Endodermal cell (in vitro differentiated cells): ENCODE results near the gene SINHCAF. TPM values are rescaled to one million over a fixed set of nuclear protein-coding genes. Genes with fewer than 3 reads are reported as not detected.

Experiments
- DNase-seq: peaks from one replicate; pipeline ENCODE4 v3.0.0-alpha.2; 2017
- H3K27ac ChIP-seq: 2 replicates; pipeline ENCODE4 v1.5.1; 2013; ENCODE audit warnings: mild to moderate bottlenecking, low read depth, low read length, moderate library complexity
- H3K27me3 ChIP-seq: 2 replicates; pipeline ENCODE4 v1.6.1; 2013; ENCODE audit warnings: mild to moderate bottlenecking, low read length, moderate library complexity; ENCODE audit not compliant: insufficient read depth, control insufficient read depth, poor library complexity, severe bottlenecking
- H3K36me3 ChIP-seq: 2 replicates; pipeline ENCODE4 v1.7.0; 2013; ENCODE audit warnings: mild to moderate bottlenecking, low read length, moderate library complexity; ENCODE audit not compliant: control insufficient read depth, insufficient read depth
- H3K4me1 ChIP-seq: one replicate; pipeline ENCODE4 v1.7.0; 2013; ENCODE audit warnings: low read length; ENCODE audit not compliant: control insufficient read depth, insufficient read depth
- H3K4me3 ChIP-seq: 2 replicates; pipeline ENCODE4 v1.5.1; 2013; ENCODE audit warnings: mild to moderate bottlenecking, low read length, moderate library complexity
- H3K9ac ChIP-seq: 2 replicates; pipeline ENCODE4 v1.6.1; 2013; ENCODE audit warnings: mild to moderate bottlenecking, low read length, moderate library complexity; ENCODE audit not compliant: poor library complexity, severe bottlenecking; ENCODE audit errors: extremely low read depth
- H3K9me3 ChIP-seq: 2 replicates; pipeline ENCODE4 v1.6.1; 2013; ENCODE audit warnings: mild to moderate bottlenecking, low read length, moderate library complexity; ENCODE audit not compliant: control insufficient read depth
- H3K27ac Mint-ChIP-seq: 2 replicates; pipeline ENCODE4 v1.8.0; 2020; ENCODE audit warnings: mixed read lengths
- H3K27me3 Mint-ChIP-seq: 2 replicates; pipeline ENCODE4 v1.8.0; 2021; ENCODE audit warnings: mild to moderate bottlenecking, mixed read lengths; ENCODE audit not compliant: insufficient read depth
- H3K36me3 Mint-ChIP-seq: 2 replicates; pipeline ENCODE4 v1.8.0; 2020; ENCODE audit warnings: low read depth, mixed read lengths
- H3K4me1 Mint-ChIP-seq: 2 replicates; pipeline ENCODE4 v1.8.0; 2020; ENCODE audit warnings: mixed read lengths
- H3K4me3 Mint-ChIP-seq: 2 replicates; pipeline ENCODE4 v1.8.0; 2020; ENCODE audit warnings: mild to moderate bottlenecking, moderate library complexity, mixed read lengths
- H3K9me3 Mint-ChIP-seq: 2 replicates; pipeline ENCODE4 v1.8.0; 2020; ENCODE audit warnings: mild to moderate bottlenecking, mixed read lengths
- WGBS, 2 experiments: methylation state at CpG; one replicate each; pipeline versions ENCODE4 v1.1.5 to v1.1.7; 2013; ENCODE audit warnings: missing lambda C conversion rate in 2 of 2, mixed read lengths in 1 of 2; ENCODE audit not compliant: insufficient coverage in 1 of 2, insufficient read length in 1 of 2; 5-methylcytosine and 5-hydroxymethylcytosine counted together
- total RNA-seq, 2 donors: library from RNA; stranded (reverse); fragmentation: NEBNext Ultra II Directional in 1 of 2; extraction: Animal tissue kit (Norgen Biotek cat#: 25700) in 1 of 2; gene quantifications; 2 replicates in 1 of 2; 3 replicates in 1 of 2; pipeline ENCODE4 v1.2.1, GENCODE V29; 2021
- TF ChIP-seq, protein P1 (sequence below): fragments of 200-600 bp; sonication (generic); conservative IDR thresholded peaks from 2 replicates; pipeline ENCODE4 v1.5.0; 2021; ENCODE audit warnings: antibody characterized with exemption, mild to moderate bottlenecking

Gene SINHCAF
- total RNA-seq, 2 donors from 2014 or later: 323 to 779 TPM

DNA sequence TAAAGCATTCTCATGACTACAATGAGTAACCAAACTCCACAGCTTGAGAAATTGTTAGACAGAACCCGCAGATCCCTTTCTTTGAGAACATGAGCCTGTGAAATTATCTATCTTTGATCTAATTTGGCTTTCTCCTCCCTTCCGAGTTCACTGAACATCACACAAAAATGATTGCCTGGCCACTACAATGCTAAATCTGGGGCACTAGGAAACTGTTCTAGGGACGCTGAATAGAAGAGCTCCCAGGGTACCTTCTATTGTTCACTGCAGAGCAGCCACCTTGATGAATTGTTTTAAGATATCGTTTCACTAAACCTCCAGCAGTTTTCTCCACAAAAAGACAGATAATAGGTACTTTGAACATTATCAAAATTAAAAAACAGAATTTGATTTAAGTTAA lies 47.5 kb downstream of the SINHCAF start:
- 81 to 100% methylated on average over 2 to 4 of the region's 4 CpGs for WGBS, 2 experiments
- Mint-ChIP-seq H3K4me3 (no peak overlapping the region), H3K36me3 (peaks cover 74% of the 10 kb centered on the region), H3K4me1 (peaks cover 31% of the 10 kb centered on the region), H3K27ac (peak overlapping the region; percentile 22), H3K27me3 (no peaks in the 10 kb centered on the region), H3K9me3 (no peaks in the 10 kb centered on the region)
- no peak for DNase-seq
- Histone ChIP-seq H3K9me3 (no peaks in the 10 kb centered on the region), H3K36me3 (peaks cover 64% of the 10 kb centered on the region), H3K4me1 (peaks cover 11% of the 10 kb centered on the region), H3K27me3 (no peaks in the 10 kb centered on the region), H3K27ac (peak overlapping the region; percentile 72), H3K9ac (no peak overlapping the region), H3K4me3 (no peak overlapping the region)
- TF ChIP-seq, protein P1, sequence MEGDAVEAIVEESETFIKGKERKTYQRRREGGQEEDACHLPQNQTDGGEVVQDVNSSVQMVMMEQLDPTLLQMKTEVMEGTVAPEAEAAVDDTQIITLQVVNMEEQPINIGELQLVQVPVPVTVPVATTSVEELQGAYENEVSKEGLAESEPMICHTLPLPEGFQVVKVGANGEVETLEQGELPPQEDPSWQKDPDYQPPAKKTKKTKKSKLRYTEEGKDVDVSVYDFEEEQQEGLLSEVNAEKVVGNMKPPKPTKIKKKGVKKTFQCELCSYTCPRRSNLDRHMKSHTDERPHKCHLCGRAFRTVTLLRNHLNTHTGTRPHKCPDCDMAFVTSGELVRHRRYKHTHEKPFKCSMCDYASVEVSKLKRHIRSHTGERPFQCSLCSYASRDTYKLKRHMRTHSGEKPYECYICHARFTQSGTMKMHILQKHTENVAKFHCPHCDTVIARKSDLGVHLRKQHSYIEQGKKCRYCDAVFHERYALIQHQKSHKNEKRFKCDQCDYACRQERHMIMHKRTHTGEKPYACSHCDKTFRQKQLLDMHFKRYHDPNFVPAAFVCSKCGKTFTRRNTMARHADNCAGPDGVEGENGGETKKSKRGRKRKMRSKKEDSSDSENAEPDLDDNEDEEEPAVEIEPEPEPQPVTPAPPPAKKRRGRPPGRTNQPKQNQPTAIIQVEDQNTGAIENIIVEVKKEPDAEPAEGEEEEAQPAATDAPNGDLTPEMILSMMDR: no peak

DNA sequence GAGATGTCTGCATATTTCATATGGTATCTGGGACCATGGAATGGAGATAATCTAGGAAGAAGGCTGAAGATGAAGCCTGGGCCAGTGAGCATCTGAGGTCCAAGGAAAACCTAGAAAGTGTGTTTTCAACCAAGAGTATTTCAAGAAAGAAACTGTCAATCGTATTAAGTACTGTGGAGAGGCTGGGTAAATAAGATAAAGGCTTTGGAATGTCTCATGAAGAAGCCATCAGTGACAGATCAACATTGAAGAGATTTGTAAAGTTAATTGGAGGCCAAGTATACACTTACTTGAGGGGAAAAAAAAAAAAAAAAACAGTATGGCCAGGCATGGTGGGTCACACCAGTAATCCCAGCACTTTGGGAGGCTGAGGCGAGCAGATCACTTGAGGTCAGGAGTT lies 48.9 kb downstream of the SINHCAF start:
- H3K4me3 Mint-ChIP-seq: no peak overlapping the region
- H3K27me3 Mint-ChIP-seq: no peaks in the 10 kb centered on the region
- Histone ChIP-seq H3K36me3 (peaks cover 52% of the 10 kb centered on the region), H3K9ac (no peak overlapping the region), H3K4me3 (no peak overlapping the region), H3K4me1 (peaks cover 11% of the 10 kb centered on the region), H3K27me3 (no peaks in the 10 kb centered on the region), H3K27ac (no peak overlapping the region), H3K9me3 (no peaks in the 10 kb centered on the region)
- H3K36me3 Mint-ChIP-seq: peaks cover 64% of the 10 kb centered on the region
- peaks cover 31% of the 10 kb centered on the region for H3K4me1 Mint-ChIP-seq
- peak overlapping the region; percentile 6 for H3K27ac Mint-ChIP-seq
- whole genome bisulfite sequencing, 2 experiments: 90 to 100% methylated on average over 1 to 2 of the region's 2 CpGs
- TF ChIP-seq, protein P1: no peak
- no peaks in the 10 kb centered on the region for H3K9me3 Mint-ChIP-seq
- no peak for DNase-seq

DNA sequence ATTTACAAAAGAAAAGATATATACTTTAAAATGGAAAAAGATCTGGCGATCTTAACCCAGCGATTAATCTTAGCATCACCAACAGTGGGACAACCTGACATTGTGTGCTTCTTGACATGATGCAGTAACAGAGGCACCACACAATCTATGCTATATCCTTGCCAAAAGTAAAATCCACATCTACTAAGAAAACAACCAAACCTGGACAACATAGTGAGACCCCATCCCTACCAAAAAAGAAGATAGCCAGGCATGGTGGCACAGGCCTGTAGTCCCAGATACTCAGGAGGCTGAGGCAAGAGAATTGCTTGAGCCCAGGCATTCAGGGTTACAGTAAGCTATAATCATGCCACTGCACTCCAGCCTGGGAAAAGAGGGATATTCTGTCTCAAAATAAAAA lies 50.5 kb downstream of the SINHCAF start:
- WGBS, 2 experiments: 93% methylated on average over 2 of the region's 2 CpGs; no CpG with 5 or more reads in 1 of the 2 experiments
- Histone ChIP-seq H3K9me3 (no peaks in the 10 kb centered on the region), H3K27me3 (no peaks in the 10 kb centered on the region), H3K4me1 (peaks cover 11% of the 10 kb centered on the region), H3K36me3 (peaks cover 49% of the 10 kb centered on the region), H3K27ac (no peak overlapping the region), H3K4me3 (no peak overlapping the region), H3K9ac (no peak overlapping the region)
- Mint-ChIP-seq H3K36me3 (peaks cover 59% of the 10 kb centered on the region), H3K4me3 (no peak overlapping the region), H3K9me3 (no peaks in the 10 kb centered on the region), H3K27ac (no peak overlapping the region), H3K27me3 (no peaks in the 10 kb centered on the region), H3K4me1 (peaks cover 27% of the 10 kb centered on the region)
- DNase-seq: no peak
- TF ChIP-seq, protein P1: no peak
